SK-N-SH (cell line): ENCODE results near the gene DSCAML1. TPM values are rescaled to one million over a fixed set of nuclear protein-coding genes. Genes with fewer than 3 reads are reported as not detected.

Experiments
- CTCF ChIA-PET: fragments of 300-600, 350-600 bp; formaldehyde crosslinking; extraction: SDS; loops from one replicate; lab custom pipeline; 2021; lab: Yijun Ruan, JAX
- POLR2A ChIA-PET: fragments of 350-600 bp; sonication (Branson Sonifier 250); formaldehyde crosslinking; extraction: SDS; loops from one replicate; lab custom pipeline; 2020; ENCODE audit warnings: antibody characterized with exemption, inconsistent platforms; lab: Yijun Ruan, JAX
- DNase-seq: peaks from one replicate; pipeline ENCODE4 v3.0.0; 2012
- H2AFZ ChIP-seq: fragments of 200-600 bp; sonication (generic); 2 replicates; pipeline ENCODE4 v1.8.1; 2016; ENCODE audit warnings: antibody characterized with exemption, mild to moderate bottlenecking, low read depth
- H3F3A ChIP-seq: fragments of 200-600 bp; sonication (generic); replicated peaks from 2 replicates; pipeline ENCODE3; 2016; ENCODE audit warnings: antibody characterized with exemption, mild to moderate bottlenecking; ENCODE audit not compliant: insufficient read depth
- H3K27ac ChIP-seq, 2 experiments: fragments of 200-500 bp in 1 of 2; fragments of 200-600 bp in 1 of 2; sonication (Bioruptor generic) in 1 of 2; sonication (generic), shearing (Covaris generic) in 1 of 2; 2 replicates each; pipeline versions ENCODE4 v1.5.1 to v1.6.1; 2014 to 2016; ENCODE audit warnings: low read depth in 2 of 2, inconsistent platforms in 1 of 2, low read length in 1 of 2, mild to moderate bottlenecking in 1 of 2, mixed read lengths in 1 of 2
- H3K27me3 ChIP-seq: fragments of 200-600 bp; sonication (generic), shearing (Covaris generic); 2 replicates; pipeline ENCODE4 v1.6.1; 2016; ENCODE audit warnings: mixed run types; ENCODE audit not compliant: insufficient read depth
- H3K36me3 ChIP-seq, 2 experiments: fragments of 200-500 bp in 1 of 2; fragments of 200-600 bp in 1 of 2; sonication (Bioruptor generic) in 1 of 2; sonication (generic) in 1 of 2; replicated peaks in 1 of 2; 2 replicates each; pipeline versions ENCODE3 to v1.5.1; 2014 to 2016; ENCODE audit warnings: low read length in 1 of 2, mild to moderate bottlenecking in 1 of 2; ENCODE audit not compliant: insufficient read depth in 2 of 2, control insufficient read depth in 1 of 2
- H3K4me1 ChIP-seq, 2 experiments: fragments of 200-500 bp in 1 of 2; fragments of 200-600 bp in 1 of 2; sonication (Bioruptor generic) in 1 of 2; sonication (generic), shearing (Covaris generic) in 1 of 2; 2 replicates each; pipeline versions ENCODE4 v1.5.1 to v1.6.1; 2014 to 2016; ENCODE audit warnings: low read depth in 1 of 2, low read length in 1 of 2, mixed run types in 1 of 2; ENCODE audit not compliant: insufficient read depth in 2 of 2, control insufficient read depth in 1 of 2
- H3K4me2 ChIP-seq: fragments of 200-600 bp; sonication (generic), shearing (Covaris generic); 2 replicates; pipeline ENCODE4 v1.6.1; 2017; ENCODE audit warnings: mixed run types
- H3K4me3 ChIP-seq, 2 experiments: fragments of 200-500 bp in 1 of 2; fragments of 200-600 bp in 1 of 2; sonication (Bioruptor generic) in 1 of 2; sonication (generic), shearing (Covaris generic) in 1 of 2; 2 replicates each; pipeline versions ENCODE4 v1.5.1 to v1.8.1; 2014 to 2016; ENCODE audit warnings: low read depth in 2 of 2, inconsistent platforms in 1 of 2, low read length in 1 of 2, mild to moderate bottlenecking in 1 of 2, mixed read lengths in 1 of 2, moderate library complexity in 1 of 2
- H3K79me2 ChIP-seq: fragments of 200-600 bp; sonication (generic); 2 replicates; pipeline ENCODE4 v1.8.1; 2017; ENCODE audit warnings: mild to moderate bottlenecking; ENCODE audit not compliant: insufficient read depth
- H3K9ac ChIP-seq: fragments of 200-600 bp; sonication (generic); 2 replicates; pipeline ENCODE4 v1.6.1; 2017; ENCODE audit warnings: mixed run types
- H3K9me2 ChIP-seq: fragments of 200-600 bp; sonication (generic); 2 replicates; pipeline ENCODE4 v1.6.1; 2017; ENCODE audit warnings: mixed run types
- H3K9me3 ChIP-seq: fragments of 200-600 bp; sonication (generic); 2 replicates; pipeline ENCODE4 v1.6.1; 2017; ENCODE audit warnings: mixed run types, mild to moderate bottlenecking, moderate library complexity
- H4K20me1 ChIP-seq: fragments of 200-600 bp; sonication (generic); 2 replicates; pipeline ENCODE4 v1.6.1; 2017; ENCODE audit warnings: mild to moderate bottlenecking, mixed run types; ENCODE audit not compliant: insufficient read depth
- CHD2 ChIP-seq: fragments of 150-350 bp; IDR thresholded peaks from 2 replicates; pipeline ENCODE4 v1.6.1; 2018; ENCODE audit warnings: low read length; ENCODE audit not compliant: partially characterized antibody
- EP300 ChIP-seq, 2 experiments: IDR thresholded peaks; 2 replicates each; pipeline versions ENCODE4 v1.4.0 to v1.6.1; 2012; ENCODE audit warnings: borderline replicate concordance in 1 of 2, low read depth in 1 of 2, low read length in 1 of 2
- EZH2phosphoT487 ChIP-seq: fragments of 200-600 bp; sonication (generic); IDR thresholded peaks from 2 replicates; pipeline ENCODE4 v1.6.1; 2017; ENCODE audit warnings: low read depth, mixed run types, mild to moderate bottlenecking, antibody characterized with exemption, moderate library complexity, borderline replicate concordance
- FOSL2 ChIP-seq: IDR thresholded peaks from 2 replicates; pipeline ENCODE4 v1.4.0; 2012; ENCODE audit warnings: low read depth, mild to moderate bottlenecking, moderate library complexity, borderline replicate concordance
- FOXJ3 ChIP-seq: sonication (generic); formaldehyde crosslinking; IDR thresholded peaks from 2 replicates; pipeline ENCODE4 v1.5.1; 2020; ENCODE audit warnings: mild to moderate bottlenecking, missing genetic modification reagents
- GABPA ChIP-seq: IDR thresholded peaks from 2 replicates; pipeline ENCODE4 v1.4.0; 2012; ENCODE audit warnings: low read depth, mild to moderate bottlenecking
- GATA2 ChIP-seq: sonication (generic); formaldehyde crosslinking; IDR thresholded peaks from 2 replicates; pipeline ENCODE4 v1.5.0; 2020; ENCODE audit warnings: mild to moderate bottlenecking, missing genetic modification reagents
- JUND ChIP-seq: IDR thresholded peaks from 2 replicates; pipeline ENCODE4 v1.4.0; 2012
- MEF2A ChIP-seq: IDR thresholded peaks from 2 replicates; pipeline ENCODE4 v1.4.0; 2012; ENCODE audit warnings: low read depth, borderline replicate concordance
- NRF1 ChIP-seq: IDR thresholded peaks from 2 replicates; pipeline ENCODE4 v1.6.1; 2012; ENCODE audit warnings: low read depth, mild to moderate bottlenecking, low read length
- POLR2AphosphoS5 ChIP-seq: IDR thresholded peaks from 2 replicates; pipeline ENCODE4 v1.6.1; 2012; ENCODE audit warnings: low read depth, low read length
- RAD21 ChIP-seq: IDR thresholded peaks from 2 replicates; pipeline ENCODE4 v1.6.1; 2012; ENCODE audit warnings: mild to moderate bottlenecking, low read length
- RCOR1 ChIP-seq: fragments of 150-350 bp; IDR thresholded peaks from 2 replicates; pipeline ENCODE4 v1.6.1; 2017; ENCODE audit warnings: antibody characterized with exemption, low read length
- RFX5 ChIP-seq: IDR thresholded peaks from 2 replicates; pipeline ENCODE4 v1.6.1; 2012; ENCODE audit warnings: mild to moderate bottlenecking, improper control_type of control experiment, low read length
- RXRA ChIP-seq: IDR thresholded peaks from 2 replicates; pipeline ENCODE4 v1.4.0; 2012; ENCODE audit warnings: low read depth, mild to moderate bottlenecking, borderline replicate concordance
- SMC3 ChIP-seq: IDR thresholded peaks from 2 replicates; pipeline ENCODE4 v1.6.1; 2012; ENCODE audit warnings: low read depth, low read length, improper control_type of control experiment
- TCF12 ChIP-seq: IDR thresholded peaks from 2 replicates; pipeline ENCODE4 v1.4.0; 2012
- TEAD4 ChIP-seq: IDR thresholded peaks from 2 replicates; pipeline ENCODE4 v1.4.0; 2012; ENCODE audit warnings: mild to moderate bottlenecking, borderline replicate concordance; ENCODE audit not compliant: insufficient read depth
- YY1 ChIP-seq: IDR thresholded peaks from 2 replicates; pipeline ENCODE4 v1.4.0; 2012; ENCODE audit warnings: low read depth, mild to moderate bottlenecking
- WGBS: methylation state at CpG from one replicate; pipeline ENCODE4 v1.1.6; 2017; ENCODE audit warnings: low lambda C conversion rate; 5-methylcytosine and 5-hydroxymethylcytosine counted together
- polyA plus RNA-seq, 3 experiments: library from polyadenylated mRNA; depleted of rRNA; stranded (reverse); fragments of >200 nt; gene quantifications; 2 replicates each; pipeline ENCODE4 v1.2.3, GENCODE V29; 2012
- TF ChIP-seq, protein P1 (sequence below): IDR thresholded peaks from 2 replicates; pipeline ENCODE4; 2012
- TF ChIP-seq, protein P2 (sequence below): fragments of 200-600 bp; sonication (generic); IDR thresholded peaks from 2 replicates; pipeline ENCODE4 v1.6.1; 2017; ENCODE audit warnings: antibody characterized with exemption, mild to moderate bottlenecking, moderate library complexity
- TF ChIP-seq, protein P3 (sequence below): fragments of 150-350 bp; IDR thresholded peaks from 2 replicates; pipeline ENCODE4 v1.6.1; 2016; ENCODE audit warnings: mild to moderate bottlenecking, low read depth, low read length

Gene DSCAML1
- polyA plus RNA-seq, 1 of the 3 experiments (the other 2 are of a cell fraction) = not detected

GRCh38 chr11:117807482-117808327 lies 10.7 kb upstream of the DSCAML1 start:
- peaks cover 12% of the 10 kb centered on the region; the same call in 1 of the 2 replicates for H3K27me3 ChIP-seq
- no peak overlapping the region for H3K27ac ChIP-seq
- H3K9ac ChIP-seq = no peak overlapping the region
- CTCF ChIA-PET = interaction anchor here (0.6 to 15.4 kb wide), 85 partner anchors 9 to 521 kb away, joined by 3 to 449 read pairs (median 4); partner anchors contain the start of genes DSCAML1 and FXYD2
- no peaks in the 10 kb centered on the region for H3K36me3 ChIP-seq
- H2AFZ ChIP-seq = no peak overlapping the region
- DNase-seq = peak; percentile 79
- no peaks in the 10 kb centered on the region for H4K20me1 ChIP-seq
- POLR2A ChIA-PET = no interaction called here
- H3K4me1 ChIP-seq = peaks cover 0 to 5% of the 10 kb centered on the region in 2 experiments; a peak in 1 of 4 replicates
- H3K4me2 ChIP-seq = no peak overlapping the region
- TF ChIP-seq GATA2 (CRISPR knock-in tag) (0 out of 2 replicates have a peak, but pooled peaks have one; percentile 9), NRF1 (no peak), RAD21 (peak; percentile 84), FOSL2 (no peak), RCOR1 (no peak), SMC3 (peak; percentile 78), EP300 (IDR thresholded peaks at IDR 0.05; ENCODE audit: borderline replicate concordance in 1 of 2, low read depth in 1 of 2, low read length in 1 of 2) (no peak)
- TF ChIP-seq, protein P1, sequence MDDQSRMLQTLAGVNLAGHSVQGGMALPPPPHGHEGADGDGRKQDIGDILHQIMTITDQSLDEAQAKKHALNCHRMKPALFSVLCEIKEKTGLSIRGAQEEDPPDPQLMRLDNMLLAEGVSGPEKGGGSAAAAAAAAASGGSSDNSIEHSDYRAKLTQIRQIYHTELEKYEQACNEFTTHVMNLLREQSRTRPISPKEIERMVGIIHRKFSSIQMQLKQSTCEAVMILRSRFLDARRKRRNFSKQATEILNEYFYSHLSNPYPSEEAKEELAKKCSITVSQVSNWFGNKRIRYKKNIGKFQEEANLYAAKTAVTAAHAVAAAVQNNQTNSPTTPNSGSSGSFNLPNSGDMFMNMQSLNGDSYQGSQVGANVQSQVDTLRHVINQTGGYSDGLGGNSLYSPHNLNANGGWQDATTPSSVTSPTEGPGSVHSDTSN = no peak
- TF ChIP-seq, protein P2, sequence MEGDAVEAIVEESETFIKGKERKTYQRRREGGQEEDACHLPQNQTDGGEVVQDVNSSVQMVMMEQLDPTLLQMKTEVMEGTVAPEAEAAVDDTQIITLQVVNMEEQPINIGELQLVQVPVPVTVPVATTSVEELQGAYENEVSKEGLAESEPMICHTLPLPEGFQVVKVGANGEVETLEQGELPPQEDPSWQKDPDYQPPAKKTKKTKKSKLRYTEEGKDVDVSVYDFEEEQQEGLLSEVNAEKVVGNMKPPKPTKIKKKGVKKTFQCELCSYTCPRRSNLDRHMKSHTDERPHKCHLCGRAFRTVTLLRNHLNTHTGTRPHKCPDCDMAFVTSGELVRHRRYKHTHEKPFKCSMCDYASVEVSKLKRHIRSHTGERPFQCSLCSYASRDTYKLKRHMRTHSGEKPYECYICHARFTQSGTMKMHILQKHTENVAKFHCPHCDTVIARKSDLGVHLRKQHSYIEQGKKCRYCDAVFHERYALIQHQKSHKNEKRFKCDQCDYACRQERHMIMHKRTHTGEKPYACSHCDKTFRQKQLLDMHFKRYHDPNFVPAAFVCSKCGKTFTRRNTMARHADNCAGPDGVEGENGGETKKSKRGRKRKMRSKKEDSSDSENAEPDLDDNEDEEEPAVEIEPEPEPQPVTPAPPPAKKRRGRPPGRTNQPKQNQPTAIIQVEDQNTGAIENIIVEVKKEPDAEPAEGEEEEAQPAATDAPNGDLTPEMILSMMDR = peak; percentile 92
- TF ChIP-seq, all 33 proteins: peak for 4
- WGBS = 56% methylated on average over 22 of the region's 22 CpGs
- H3K4me3 ChIP-seq = no peak overlapping the region; a peak in 1 of 4 replicates
- no peaks in the 10 kb centered on the region for H3K9me2 ChIP-seq
- no peaks in the 10 kb centered on the region for H3K79me2 ChIP-seq
- no peaks in the 10 kb centered on the region for H3F3A ChIP-seq
- H3K9me3 ChIP-seq = no peaks in the 10 kb centered on the region

- POLR2A ChIA-PET = no interaction called here
- Histone ChIP-seq H3K4me2 (no peak overlapping the region), H4K20me1 (no peaks in the 10 kb centered on the region), H2AFZ (no peak overlapping the region), H3K27ac (no peak overlapping the region), H3K9ac (no peak overlapping the region), H3K79me2 (no peaks in the 10 kb centered on the region), H3K4me3 (no peak overlapping the region), H3K9me3 (no peaks in the 10 kb centered on the region), H3F3A (no peaks in the 10 kb centered on the region), H3K4me1 (peaks cover 0 to 5% of the 10 kb centered on the region in 2 experiments; a peak in 1 of 4 replicates), H3K27me3 (peaks cover 18% of the 10 kb centered on the region; the same call in 1 of the 2 replicates), H3K36me3 (no peaks in the 10 kb centered on the region), H3K9me2 (no peaks in the 10 kb centered on the region)
- CTCF ChIA-PET = interaction anchor here (0.6 to 15.4 kb wide), 56 partner anchors 8 to 520 kb away, joined by 3 to 449 read pairs (median 4); partner anchors contain the start of genes DSCAML1 and FXYD2
- WGBS = 68% methylated on average over 4 of the region's 5 CpGs
- no peak for DNase-seq
- TF ChIP-seq CHD2 = no peak
- TF ChIP-seq EZH2phosphoT487 = no peak
- no peak for TF ChIP-seq YY1
- no peak for TF ChIP-seq MEF2A
- TF ChIP-seq TEAD4 = no peak
- no peak for TF ChIP-seq TCF12
- TF ChIP-seq, protein P3, sequence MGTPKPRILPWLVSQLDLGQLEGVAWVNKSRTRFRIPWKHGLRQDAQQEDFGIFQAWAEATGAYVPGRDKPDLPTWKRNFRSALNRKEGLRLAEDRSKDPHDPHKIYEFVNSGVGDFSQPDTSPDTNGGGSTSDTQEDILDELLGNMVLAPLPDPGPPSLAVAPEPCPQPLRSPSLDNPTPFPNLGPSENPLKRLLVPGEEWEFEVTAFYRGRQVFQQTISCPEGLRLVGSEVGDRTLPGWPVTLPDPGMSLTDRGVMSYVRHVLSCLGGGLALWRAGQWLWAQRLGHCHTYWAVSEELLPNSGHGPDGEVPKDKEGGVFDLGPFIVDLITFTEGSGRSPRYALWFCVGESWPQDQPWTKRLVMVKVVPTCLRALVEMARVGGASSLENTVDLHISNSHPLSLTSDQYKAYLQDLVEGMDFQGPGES = no peak
- TF ChIP-seq GABPA = no peak
- TF ChIP-seq RXRA = no peak
- no peak for TF ChIP-seq FOXJ3
- TF ChIP-seq RFX5 = no peak
- no peak for TF ChIP-seq JUND
- TF ChIP-seq POLR2AphosphoS5 = no peak
Measured at GRCh38 chr11:117806846-117807245, 9.8 kb upstream of the DSCAML1 start.
